Omental fat pad (tissue), 4 donors: Measurements from ENCODE around the gene SPTBN1. TPM values are rescaled to one million over a fixed set of nuclear protein-coding genes. Genes with fewer than 3 reads are reported as not detected.

Experiments used
- ATAC-seq: fragments of 150-250 bp; one replicate; pipeline ENCODE4 v1.9.1; 2016; ENCODE audit warnings: mild to moderate bottlenecking, moderate library complexity; ENCODE audit not compliant: low FRiP score
- DNase-seq: peaks from one replicate; pipeline ENCODE4 v3.0.0-alpha.2; 2019; ENCODE audit warnings: low spot score
- CTCF ChIP-seq, 3 donors: fragments of 450-650 bp; IDR thresholded peaks; one replicate each; pipeline ENCODE4 v1.5.1; 2016 to 2017; ENCODE audit warnings: antibody characterized with exemption in 3 of 3, mild to moderate bottlenecking in 3 of 3, moderate library complexity in 2 of 3
- total RNA-seq, 4 donors: library from RNA; depleted of rRNA; stranded (reverse); fragments of >200 nt; gene quantifications; one replicate each; pipeline ENCODE4 v1.1.0, GENCODE V29; 2016

SPTBN1 gene
- total RNA-seq, 4 donors from 2014 or later = 681 to 1,046 (median 964) TPM

GRCh38 chr2:54613386-54613785 lies 157.3 kb downstream of the SPTBN1 start:
- DNase-seq (no peak), ATAC-seq (no peak)
- no peak for TF ChIP-seq CTCF (IDR thresholded peaks at IDR 0.05)

DNA sequence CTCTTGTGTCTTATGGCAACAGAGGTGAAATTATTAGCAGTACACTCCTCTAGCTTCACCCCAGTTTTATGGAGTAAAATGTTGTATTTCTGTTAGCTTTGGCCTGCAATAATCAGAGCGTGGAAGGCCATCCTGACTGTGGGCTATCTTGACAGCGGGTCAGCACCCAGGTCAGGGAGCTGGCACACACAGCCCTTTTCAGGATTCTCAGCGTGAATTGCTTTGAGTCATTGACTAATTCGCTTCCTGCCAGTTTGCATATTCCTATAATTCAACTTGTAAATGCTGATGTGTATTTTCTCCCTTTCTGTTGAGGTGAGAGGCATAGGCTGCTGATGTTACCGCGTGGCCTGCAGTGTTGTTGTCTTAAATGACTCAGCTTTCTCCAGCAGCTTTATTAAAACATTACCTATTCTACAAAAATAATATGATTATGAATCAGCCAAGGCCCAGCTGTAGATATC lies 157.7 kb downstream of the SPTBN1 start:
- ATAC-seq (peak; percentile 62), DNase-seq (no peak)
- no peak for TF ChIP-seq CTCF (IDR thresholded peaks at IDR 0.05)

- TF ChIP-seq CTCF (IDR thresholded peaks at IDR 0.05) = no peak
- DNase-seq (no peak), ATAC-seq (no peak)
These were observed 158.7 kb downstream of the SPTBN1 start for GRCh38 chr2:54614819-54615218.

- no peak for TF ChIP-seq CTCF (IDR thresholded peaks at IDR 0.05)
These were observed 159.9 kb downstream of the SPTBN1 start for GRCh38 chr2:54615832-54616534.

DNA sequence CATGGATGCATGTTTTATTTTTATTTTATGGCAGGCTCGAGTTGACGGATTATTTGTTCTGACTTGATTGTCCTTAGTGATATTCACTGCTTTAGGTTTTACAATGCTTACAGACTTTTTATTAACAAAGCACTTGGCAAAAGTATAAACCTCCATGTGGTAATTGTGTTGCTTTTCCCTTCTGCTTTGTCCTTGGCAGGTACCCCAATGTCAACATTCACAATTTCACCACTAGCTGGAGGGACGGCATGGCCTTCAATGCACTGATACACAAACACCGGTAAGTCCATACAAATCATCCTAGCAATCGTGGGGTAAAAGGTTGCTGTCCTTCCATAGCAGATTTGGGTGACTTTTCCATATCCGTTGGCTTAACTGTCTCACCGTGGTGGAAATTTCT lies 161.3 kb downstream of the SPTBN1 start:
- TF ChIP-seq CTCF (IDR thresholded peaks at IDR 0.05) = no peak
- no peak for DNase-seq
- no peak for ATAC-seq

More at GRCh38 chr2:54615832-54616534, 159.9 kb downstream of the SPTBN1 start:
- DNase-seq (no peak), ATAC-seq (no peak)

- no peak for TF ChIP-seq CTCF (IDR thresholded peaks at IDR 0.05)
- DNase-seq (no peak), ATAC-seq (no peak)
These were observed 162.8 kb downstream of the SPTBN1 start for GRCh38 chr2:54618646-54619565.
